Activated naive CD8-positive, alpha-beta T cell treated with anti-CD3 and anti-CD28 coated beads for 36 hours (primary cell): ENCODE results near the gene KCNC4. TPM values are rescaled to one million over a fixed set of nuclear protein-coding genes. Genes with fewer than 3 reads are reported as not detected.

ENCODE experiments used
- DNase-seq: peaks from one replicate; pipeline ENCODE4 v3.0.0; 2021
- H3K27ac Mint-ChIP-seq: one replicate; pipeline ENCODE4 v1.8.0; 2022; ENCODE audit warnings: mild to moderate bottlenecking, moderate library complexity, mixed read lengths
- H3K27me3 Mint-ChIP-seq: one replicate; pipeline ENCODE4 v1.8.0; 2022; ENCODE audit warnings: mild to moderate bottlenecking, mixed read lengths
- H3K36me3 Mint-ChIP-seq: one replicate; pipeline ENCODE4 v1.8.0; 2021; ENCODE audit warnings: mild to moderate bottlenecking, mixed read lengths
- H3K4me1 Mint-ChIP-seq: one replicate; pipeline ENCODE4 v1.8.0; 2021; ENCODE audit warnings: mixed read lengths
- H3K4me3 Mint-ChIP-seq: one replicate; pipeline ENCODE4 v1.8.0; 2022; ENCODE audit warnings: mild to moderate bottlenecking, moderate library complexity, mixed read lengths
- H3K9me3 Mint-ChIP-seq: one replicate; pipeline ENCODE4 v1.8.0; 2022; ENCODE audit warnings: mixed read lengths
- total RNA-seq, 2 experiments: library from RNA; stranded (reverse); gene quantifications; one replicate each; pipeline ENCODE4 v1.2.3, GENCODE V29; 2021

KCNC4 gene
- total RNA-seq, 2 experiments from 2014 or later, result 6.9 to 8.0 TPM

DNA sequence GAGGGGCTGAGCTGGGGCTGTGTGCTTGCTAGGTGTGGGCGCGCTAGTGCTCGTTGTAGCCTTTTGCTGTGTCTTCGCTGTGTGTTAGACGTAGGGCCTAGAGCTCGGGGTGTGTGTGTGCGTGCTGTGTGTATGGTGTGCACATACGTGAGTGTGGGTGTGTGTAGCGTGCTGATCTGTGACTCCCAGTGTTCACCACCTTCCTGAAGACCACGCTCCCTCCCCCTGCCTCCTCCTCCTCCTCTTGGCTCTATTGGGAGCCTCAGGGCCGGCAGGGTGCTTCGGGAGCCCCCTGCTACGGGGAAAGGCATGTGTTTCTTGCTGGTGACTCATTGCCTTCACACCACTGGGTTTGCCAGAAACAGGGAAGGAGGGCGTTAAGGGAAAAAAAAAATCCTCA lies 9.4 kb upstream of the KCNC4 start:
- Mint-ChIP-seq H3K27me3 (no peaks in the 10 kb centered on the region), H3K9me3 (no peaks in the 10 kb centered on the region), H3K4me3 (no peak overlapping the region), H3K27ac (no peak overlapping the region), H3K4me1 (peaks cover 12% of the 10 kb centered on the region), H3K36me3 (no peaks in the 10 kb centered on the region)
- DNase-seq, result no peak

- H3K4me3 Mint-ChIP-seq, result no peak overlapping the region
- H3K4me1 Mint-ChIP-seq, result peaks cover 12% of the 10 kb centered on the region
- no peaks in the 10 kb centered on the region for H3K27me3 Mint-ChIP-seq
- no peaks in the 10 kb centered on the region for H3K9me3 Mint-ChIP-seq
- DNase-seq, result no peak
- no peaks in the 10 kb centered on the region for H3K36me3 Mint-ChIP-seq
- no peak overlapping the region for H3K27ac Mint-ChIP-seq
These were observed 8.8 kb upstream of the KCNC4 start for GRCh38 chr1:110201157-110201825.

- Mint-ChIP-seq H3K9me3 (no peaks in the 10 kb centered on the region), H3K4me3 (no peak overlapping the region), H3K4me1 (peaks cover 22% of the 10 kb centered on the region), H3K27ac (peak overlapping the region; percentile 87), H3K36me3 (no peaks in the 10 kb centered on the region), H3K27me3 (no peaks in the 10 kb centered on the region)
- peak; percentile 64 for DNase-seq
These were observed 7.0 kb upstream of the KCNC4 start for GRCh38 chr1:110203021-110203661.

- Mint-ChIP-seq H3K4me1 (peaks cover 35% of the 10 kb centered on the region), H3K4me3 (no peak overlapping the region), H3K27me3 (no peaks in the 10 kb centered on the region), H3K27ac (no peak overlapping the region), H3K9me3 (no peaks in the 10 kb centered on the region), H3K36me3 (no peaks in the 10 kb centered on the region)
- no peak for DNase-seq
These were observed 5.0 kb upstream of the KCNC4 start for GRCh38 chr1:110205156-110205555.

DNA sequence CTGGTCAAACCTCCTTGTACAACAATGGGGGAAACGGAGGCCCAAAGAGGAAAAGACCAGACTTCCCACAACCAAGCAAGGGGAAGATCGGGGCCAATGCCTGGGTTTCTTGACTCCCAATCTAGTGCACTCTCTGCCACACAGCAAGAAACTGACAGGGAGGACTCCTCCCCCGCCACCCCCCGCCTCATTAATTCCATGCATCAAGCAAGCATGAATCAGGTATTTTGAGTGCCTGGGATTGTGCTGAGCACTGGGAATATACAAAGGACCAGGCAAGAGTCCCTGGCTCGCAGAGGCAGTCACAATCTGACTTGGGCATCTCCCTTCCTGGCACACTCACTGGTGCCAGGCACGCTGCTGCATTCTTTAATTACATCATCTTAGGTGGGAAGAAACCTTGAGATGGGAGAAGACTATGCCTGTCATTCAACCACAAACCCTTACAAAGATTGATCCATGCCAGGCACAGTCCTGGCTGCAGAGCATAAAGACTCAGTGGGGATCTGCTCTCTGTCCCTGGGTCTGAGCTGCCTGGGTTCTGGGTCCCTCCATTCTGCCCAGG lies 4.4 kb upstream of the KCNC4 start:
- Mint-ChIP-seq H3K27me3 (no peaks in the 10 kb centered on the region), H3K4me1 (peaks cover 35% of the 10 kb centered on the region), H3K36me3 (no peaks in the 10 kb centered on the region), H3K4me3 (no peak overlapping the region), H3K27ac (no peak overlapping the region), H3K9me3 (no peaks in the 10 kb centered on the region)
- DNase-seq, result no peak

DNA sequence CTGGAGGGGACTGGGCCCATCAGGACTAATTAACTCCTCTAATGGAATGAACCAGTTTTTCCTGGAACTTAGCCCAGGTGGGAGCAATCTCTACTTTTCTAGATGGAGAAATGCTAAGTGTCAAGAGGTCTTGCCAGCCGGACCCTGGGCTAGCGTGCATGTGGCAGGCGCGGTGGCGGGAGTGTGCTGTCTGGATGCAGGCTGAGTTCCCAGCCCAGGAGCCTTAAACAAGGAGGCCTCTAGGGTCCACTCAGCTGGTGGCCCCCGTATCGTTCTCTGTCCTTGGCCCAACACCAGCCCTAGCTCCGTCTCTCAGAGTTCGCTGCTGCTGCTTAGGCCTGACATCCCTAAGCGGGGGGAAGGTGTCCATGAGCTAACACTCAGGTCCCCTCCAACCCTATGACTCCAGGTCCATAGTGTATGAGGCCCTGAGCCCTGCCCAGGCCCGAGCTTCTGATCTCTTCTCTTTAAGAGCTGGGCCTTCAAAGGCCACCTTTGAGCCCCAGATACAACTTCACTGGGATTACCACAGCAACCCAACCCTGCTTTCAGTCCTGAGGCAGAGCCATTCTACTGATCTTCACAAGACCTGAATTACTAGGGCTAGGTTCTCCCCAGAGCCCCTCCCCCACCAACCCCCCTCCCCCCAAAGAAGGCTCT lies 3.7 kb upstream of the KCNC4 start:
- Mint-ChIP-seq H3K4me3 (no peak overlapping the region), H3K27ac (no peak overlapping the region), H3K4me1 (peaks cover 39% of the 10 kb centered on the region)

GRCh38 chr1:110207831-110208230 lies 2.3 kb upstream of the KCNC4 start:
- H3K4me1 Mint-ChIP-seq, result peaks cover 43% of the 10 kb centered on the region

More for the DNA sequence above, 3.7 kb upstream of the KCNC4 start:
- no peaks in the 10 kb centered on the region for H3K9me3 Mint-ChIP-seq
- H3K27me3 Mint-ChIP-seq, result no peaks in the 10 kb centered on the region
- no peaks in the 10 kb centered on the region for H3K36me3 Mint-ChIP-seq
- no peak for DNase-seq

DNA sequence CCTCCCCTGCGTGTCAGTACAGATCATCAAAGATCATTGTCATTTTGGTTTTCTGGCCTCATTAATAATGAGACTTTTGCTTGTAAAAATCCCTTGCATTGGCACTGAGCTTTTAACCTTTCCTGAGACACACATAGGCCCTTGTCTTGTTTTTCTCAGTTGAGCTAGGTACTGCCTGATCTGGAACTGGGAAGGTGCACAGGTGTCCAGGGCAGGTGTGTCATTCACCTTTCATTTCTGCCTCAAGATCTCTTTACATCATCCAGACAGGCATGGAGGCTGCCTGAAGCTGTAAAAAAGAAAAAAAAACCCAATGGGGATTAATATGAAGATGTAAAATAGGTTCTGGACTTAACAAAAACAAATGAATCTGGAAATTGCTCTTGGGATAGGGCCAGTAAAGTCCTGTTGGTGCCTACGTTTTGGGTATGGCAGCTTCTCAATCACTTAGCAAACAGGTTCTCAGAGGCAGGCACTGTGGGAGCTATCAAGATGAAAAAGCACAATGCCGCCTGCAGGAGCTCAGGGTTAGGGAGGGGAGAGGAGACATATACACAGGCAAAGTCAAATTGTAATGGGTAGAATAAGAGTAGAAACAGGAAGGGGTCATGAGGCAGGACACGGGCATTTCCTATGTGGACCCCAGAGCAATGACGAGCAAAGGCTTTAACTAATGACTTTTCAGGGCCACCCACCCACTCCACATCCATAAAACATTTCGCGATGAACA lies 1.0 kb upstream of the KCNC4 start:
- H3K9me3 Mint-ChIP-seq, result no peaks in the 10 kb centered on the region
- peaks cover 42% of the 10 kb centered on the region for H3K4me1 Mint-ChIP-seq
- H3K36me3 Mint-ChIP-seq, result no peaks in the 10 kb centered on the region
- H3K27me3 Mint-ChIP-seq, result no peaks in the 10 kb centered on the region
- no peak for DNase-seq
- H3K4me3 Mint-ChIP-seq, result peak overlapping the region; percentile 86
- H3K27ac Mint-ChIP-seq, result peak overlapping the region; percentile 89

More at GRCh38 chr1:110207831-110208230, 2.3 kb upstream of the KCNC4 start:
- no peaks in the 10 kb centered on the region for H3K36me3 Mint-ChIP-seq
- no peaks in the 10 kb centered on the region for H3K27me3 Mint-ChIP-seq
- no peaks in the 10 kb centered on the region for H3K9me3 Mint-ChIP-seq
- peak; percentile 76 for DNase-seq
- H3K4me3 Mint-ChIP-seq, result no peak overlapping the region
- H3K27ac Mint-ChIP-seq, result peak overlapping the region; percentile 21

- peak overlapping the region; percentile 80 for H3K27ac Mint-ChIP-seq
- DNase-seq, result peak; percentile 60
- H3K4me1 Mint-ChIP-seq, result peaks cover 51% of the 10 kb centered on the region
- H3K27me3 Mint-ChIP-seq, result no peaks in the 10 kb centered on the region
- H3K36me3 Mint-ChIP-seq, result no peaks in the 10 kb centered on the region
- no peaks in the 10 kb centered on the region for H3K9me3 Mint-ChIP-seq
- peak overlapping the region; percentile 87 for H3K4me3 Mint-ChIP-seq
These were observed 736 bp downstream of the KCNC4 start for GRCh38 chr1:110210604-110211495.

DNA sequence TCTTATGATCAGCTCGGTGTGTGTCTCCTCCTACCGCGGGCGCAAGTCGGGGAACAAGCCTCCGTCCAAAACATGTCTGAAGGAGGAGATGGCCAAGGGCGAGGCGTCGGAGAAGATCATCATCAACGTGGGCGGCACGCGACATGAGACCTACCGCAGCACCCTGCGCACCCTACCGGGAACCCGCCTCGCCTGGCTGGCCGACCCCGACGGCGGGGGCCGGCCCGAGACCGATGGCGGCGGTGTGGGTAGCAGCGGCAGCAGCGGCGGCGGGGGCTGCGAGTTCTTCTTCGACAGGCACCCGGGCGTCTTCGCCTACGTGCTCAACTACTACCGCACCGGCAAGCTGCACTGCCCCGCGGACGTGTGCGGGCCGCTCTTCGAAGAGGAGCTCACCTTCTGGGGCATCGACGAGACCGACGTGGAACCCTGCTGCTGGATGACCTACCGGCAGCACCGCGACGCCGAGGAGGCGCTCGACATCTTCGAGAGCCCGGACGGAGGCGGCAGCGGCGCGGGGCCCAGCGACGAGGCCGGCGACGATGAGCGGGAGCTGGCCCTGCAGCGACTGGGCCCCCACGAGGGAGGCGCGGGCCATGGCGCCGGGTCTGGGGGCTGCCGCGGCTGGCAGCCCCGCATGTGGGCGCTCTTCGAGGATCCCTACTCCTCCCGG lies 1.5 kb downstream of the KCNC4 start:
- DNase-seq, result peak; percentile 49
- H3K4me3 Mint-ChIP-seq, result peak overlapping the region; percentile 87
- peaks cover 54% of the 10 kb centered on the region for H3K4me1 Mint-ChIP-seq
- H3K27ac Mint-ChIP-seq, result peak overlapping the region; percentile 80
- no peaks in the 10 kb centered on the region for H3K27me3 Mint-ChIP-seq
- H3K36me3 Mint-ChIP-seq, result no peaks in the 10 kb centered on the region
- H3K9me3 Mint-ChIP-seq, result no peaks in the 10 kb centered on the region

GRCh38 chr1:110212169-110213142 lies 2.3 kb downstream of the KCNC4 start:
- Mint-ChIP-seq H3K36me3 (no peaks in the 10 kb centered on the region), H3K4me1 (peaks cover 55% of the 10 kb centered on the region), H3K9me3 (no peaks in the 10 kb centered on the region), H3K27me3 (no peaks in the 10 kb centered on the region), H3K4me3 (peak overlapping the region; percentile 81), H3K27ac (peak overlapping the region; percentile 73)
- no peak for DNase-seq

DNA sequence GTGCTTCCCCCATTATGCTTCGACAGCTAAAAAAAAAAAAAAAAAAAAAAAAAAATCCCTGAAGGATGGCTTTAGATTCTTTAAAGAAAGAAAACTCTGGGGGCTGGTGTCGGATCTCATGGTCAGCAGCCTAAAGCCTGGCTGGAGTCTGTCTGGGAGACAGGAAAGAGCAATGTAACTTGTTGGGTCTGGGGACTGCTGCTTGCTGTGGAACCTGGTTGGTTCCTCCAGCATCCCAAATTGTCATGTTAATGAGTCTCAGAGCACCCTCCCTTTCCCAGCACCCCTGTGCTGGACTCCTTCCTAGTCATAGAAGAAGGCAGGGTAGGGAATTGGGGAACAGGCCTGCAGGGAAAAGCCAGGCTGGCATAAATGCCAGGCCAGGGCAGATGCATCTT lies 3.0 kb downstream of the KCNC4 start:
- Mint-ChIP-seq H3K4me3 (peak overlapping the region; percentile 67), H3K9me3 (no peaks in the 10 kb centered on the region), H3K4me1 (peaks cover 57% of the 10 kb centered on the region), H3K27me3 (no peaks in the 10 kb centered on the region), H3K27ac (no peak overlapping the region), H3K36me3 (no peaks in the 10 kb centered on the region)
- no peak for DNase-seq
